Psoas muscle (tissue), 8 donors: ENCODE results near the gene IGSF11. TPM values are rescaled to one million over a fixed set of nuclear protein-coding genes. Genes with fewer than 3 reads are reported as not detected.

Source experiments
- ATAC-seq, 4 donors: fragments of 200-7000 bp; cut with Tn5 transposase; one replicate each; pipeline ENCODE4 v1.9.1; 2020; ENCODE audit warnings: moderate library complexity in 3 of 4, mild to moderate bottlenecking in 2 of 4
- DNase-seq, 2 donors: peaks; one replicate each; pipeline ENCODE4 v3.0.0-alpha.2; 2020
- H3K27ac ChIP-seq: fragments of 200-600 bp; one replicate; pipeline ENCODE4 v1.8.0; 2022
- H3K27me3 ChIP-seq, 3 donors: fragments of 200-600 bp in 1 of 3; one replicate each; pipeline versions ENCODE4 v1.6.1 to v1.8.0; 2013 to 2022; ENCODE audit warnings: low read length in 2 of 3, mild to moderate bottlenecking in 2 of 3, moderate library complexity in 1 of 3; ENCODE audit not compliant: insufficient read depth in 3 of 3
- H3K36me3 ChIP-seq, 2 donors: fragments of 200-600 bp in 1 of 2; one replicate each; pipeline versions ENCODE4 v1.6.1 to v1.8.0; 2013 to 2022; ENCODE audit warnings: low read depth in 1 of 2, mild to moderate bottlenecking in 1 of 2, moderate library complexity in 1 of 2; ENCODE audit not compliant: insufficient read depth in 1 of 2
- H3K4me1 ChIP-seq: fragments of 200-600 bp; one replicate; pipeline ENCODE4 v1.8.0; 2022
- H3K4me3 ChIP-seq: fragments of 200-600 bp; one replicate; pipeline ENCODE4 v1.8.0; 2022; ENCODE audit warnings: mild to moderate bottlenecking
- H3K9me3 ChIP-seq: fragments of 200-600 bp; one replicate; pipeline ENCODE4 v1.8.0; 2022
- WGBS, 3 donors: extraction: QIAGEN DNeasy Blood & Tissue Kit; methylation state at CpG; one replicate each; pipeline versions ENCODE4 v1.1.6 to v1.1.7; 2013; 5-methylcytosine and 5-hydroxymethylcytosine counted together
- intact Hi-C, 2 donors: fragments of 100-400 bp; cut with DNase I; formaldehyde crosslinking; loops; one replicate each; pipeline versions ENCODE4 v1.11.0 to v1.14.2; 2022
- polyA plus RNA-seq, 3 donors: library from polyadenylated mRNA; stranded (reverse); fragments of 200-250 nt; gene quantifications; one replicate each; pipeline ENCODE4 v1.2.3, GENCODE V29; 2013
- total RNA-seq, 4 donors: library from RNA; stranded (reverse); fragmentation: NEBNext Ultra II Directional in 2 of 4; extraction: Animal tissue kit (Norgen Biotek cat#: 25700) in 2 of 4; gene quantifications; one replicate each; pipeline versions ENCODE4 v1.2.1 to v1.2.4, GENCODE V29; 2021 to 2023
- TF ChIP-seq, protein P1 (sequence below): fragments of 200-600 bp; IDR thresholded peaks from one replicate; pipeline ENCODE4 v1.8.0; 2022; ENCODE audit warnings: antibody characterized with exemption
- donor health status: healthy with polysubstance abuse.
- donor health status: DM: no; HTN: no; CAD: no; lungs with moderate emphysema.
- donor health status: Bipolar disorder and iron deficiency.
- donor health status: healthy.
- donor health status: DM: yes; HTN: yes; CAD: no.
- donor health status: DM: no; HTN: no; CAD: no.
- donor health status: DM: no; HTN: no; CAD: no.
- donor health status: DM: yes; HTN: yes; CAD: no.

IGSF11 gene
- total and polyA plus RNA-seq, 7 donors, result 0.23 to 8.5 (median 4.3) TPM

DNA sequence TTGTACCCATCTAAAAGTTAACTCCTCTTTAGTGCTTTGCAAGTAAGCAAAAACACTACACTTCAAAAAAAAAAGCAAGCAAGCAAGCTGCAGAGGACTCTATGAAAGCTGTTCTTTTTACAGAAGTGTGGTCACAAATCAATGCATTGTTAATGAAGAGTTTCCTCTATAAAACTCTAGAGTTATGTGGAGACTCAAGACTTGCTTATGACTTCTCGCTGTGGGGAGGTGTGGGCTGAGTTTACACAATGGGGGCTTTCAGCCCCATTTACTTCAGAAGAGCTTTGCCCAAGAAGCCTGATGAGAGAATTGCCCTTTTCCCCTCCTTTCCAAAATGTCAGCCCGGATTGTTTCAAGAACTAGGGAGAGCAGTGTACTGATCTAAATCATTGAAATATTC lies 144.4 kb downstream of the IGSF11 start:
- Histone ChIP-seq H3K4me1 (no peaks in the 10 kb centered on the region), H3K27me3 (peaks cover 0 to 4% (median 0%) of the 10 kb centered on the region in 3 donors), H3K36me3 (no peaks in the 10 kb centered on the region), H3K9me3 (no peaks in the 10 kb centered on the region), H3K27ac (no peak overlapping the region), H3K4me3 (no peak overlapping the region)
- intact Hi-C loops, result no loop called here
- TF ChIP-seq, protein P1, sequence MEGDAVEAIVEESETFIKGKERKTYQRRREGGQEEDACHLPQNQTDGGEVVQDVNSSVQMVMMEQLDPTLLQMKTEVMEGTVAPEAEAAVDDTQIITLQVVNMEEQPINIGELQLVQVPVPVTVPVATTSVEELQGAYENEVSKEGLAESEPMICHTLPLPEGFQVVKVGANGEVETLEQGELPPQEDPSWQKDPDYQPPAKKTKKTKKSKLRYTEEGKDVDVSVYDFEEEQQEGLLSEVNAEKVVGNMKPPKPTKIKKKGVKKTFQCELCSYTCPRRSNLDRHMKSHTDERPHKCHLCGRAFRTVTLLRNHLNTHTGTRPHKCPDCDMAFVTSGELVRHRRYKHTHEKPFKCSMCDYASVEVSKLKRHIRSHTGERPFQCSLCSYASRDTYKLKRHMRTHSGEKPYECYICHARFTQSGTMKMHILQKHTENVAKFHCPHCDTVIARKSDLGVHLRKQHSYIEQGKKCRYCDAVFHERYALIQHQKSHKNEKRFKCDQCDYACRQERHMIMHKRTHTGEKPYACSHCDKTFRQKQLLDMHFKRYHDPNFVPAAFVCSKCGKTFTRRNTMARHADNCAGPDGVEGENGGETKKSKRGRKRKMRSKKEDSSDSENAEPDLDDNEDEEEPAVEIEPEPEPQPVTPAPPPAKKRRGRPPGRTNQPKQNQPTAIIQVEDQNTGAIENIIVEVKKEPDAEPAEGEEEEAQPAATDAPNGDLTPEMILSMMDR, result no peak
- WGBS, 3 donors, result 35 to 56% (median 46%) methylated on average over 2 of the region's 2 CpGs
- DNase-seq (no peak), ATAC-seq (no peak)

DNA sequence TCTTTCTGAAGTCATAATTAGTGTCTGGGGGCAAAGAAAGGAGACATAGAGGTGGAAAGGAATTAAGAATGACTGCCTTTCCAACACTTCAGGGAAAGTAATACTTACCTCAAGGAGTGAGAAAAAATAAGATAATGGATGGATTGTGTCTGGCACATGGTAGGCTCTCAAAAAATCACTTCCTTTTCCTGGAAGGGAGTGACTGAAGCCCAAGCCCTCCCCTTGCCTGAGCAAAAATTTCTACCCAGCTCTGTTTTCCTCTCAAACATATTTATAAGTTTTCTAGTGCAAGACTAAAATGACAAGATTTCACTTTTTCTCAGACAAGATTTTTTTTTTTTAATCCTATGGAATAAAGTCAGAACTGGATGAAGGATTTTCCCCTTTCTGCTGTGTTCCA lies 145.0 kb downstream of the IGSF11 start:
- H3K9me3 ChIP-seq, result no peaks in the 10 kb centered on the region
- H3K4me1 ChIP-seq, result no peaks in the 10 kb centered on the region
- no peaks in the 10 kb centered on the region for H3K36me3 ChIP-seq
- H3K27me3 ChIP-seq, result peaks cover 0 to 4% (median 0%) of the 10 kb centered on the region in 3 donors
- no peak for DNase-seq
- TF ChIP-seq, protein P1, result no peak
- intact Hi-C loops, result loop anchor here in 1 of 2 donors (10.0 kb wide), 1 partner anchor 345 kb away; no protein-coding TSS in a partner anchor
- no peak overlapping the region for H3K4me3 ChIP-seq
- ATAC-seq, result no peak
- no peak overlapping the region for H3K27ac ChIP-seq

DNA sequence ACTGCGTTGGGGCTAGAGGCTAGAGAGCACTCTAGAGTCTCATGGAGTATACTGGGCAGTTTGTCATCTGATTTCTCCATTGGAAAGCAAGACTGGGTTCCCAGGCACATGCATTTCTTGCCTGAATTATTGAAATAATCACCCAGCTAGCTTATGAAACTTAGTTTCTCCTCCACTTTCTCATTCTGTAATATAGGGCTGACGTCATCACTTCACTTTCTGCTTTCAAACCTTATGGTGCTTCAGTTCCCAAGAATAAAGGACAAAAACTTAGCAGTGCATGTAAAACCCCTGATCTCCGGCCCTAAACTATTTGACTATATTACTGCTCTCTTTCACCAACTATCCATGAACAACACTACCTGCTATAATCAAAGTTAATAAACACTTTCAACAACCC lies 147.9 kb downstream of the IGSF11 start:
- no peak overlapping the region for H3K4me3 ChIP-seq
- no peaks in the 10 kb centered on the region for H3K9me3 ChIP-seq
- DNase-seq (no peak), ATAC-seq (no peak)
- WGBS, 3 donors, result 74 to 83% (median 76%) methylated on average over 3 of the region's 3 CpGs
- H3K4me1 ChIP-seq, result no peaks in the 10 kb centered on the region
- intact Hi-C loops, result loop anchor here in 1 of 2 donors (10.0 kb wide), 1 partner anchor 348 kb away; no protein-coding TSS in a partner anchor
- no peak overlapping the region for H3K27ac ChIP-seq
- no peaks in the 10 kb centered on the region for H3K36me3 ChIP-seq
- TF ChIP-seq, protein P1, result no peak
- H3K27me3 ChIP-seq, result peaks cover 0 to 4% (median 0%) of the 10 kb centered on the region in 3 donors

DNA sequence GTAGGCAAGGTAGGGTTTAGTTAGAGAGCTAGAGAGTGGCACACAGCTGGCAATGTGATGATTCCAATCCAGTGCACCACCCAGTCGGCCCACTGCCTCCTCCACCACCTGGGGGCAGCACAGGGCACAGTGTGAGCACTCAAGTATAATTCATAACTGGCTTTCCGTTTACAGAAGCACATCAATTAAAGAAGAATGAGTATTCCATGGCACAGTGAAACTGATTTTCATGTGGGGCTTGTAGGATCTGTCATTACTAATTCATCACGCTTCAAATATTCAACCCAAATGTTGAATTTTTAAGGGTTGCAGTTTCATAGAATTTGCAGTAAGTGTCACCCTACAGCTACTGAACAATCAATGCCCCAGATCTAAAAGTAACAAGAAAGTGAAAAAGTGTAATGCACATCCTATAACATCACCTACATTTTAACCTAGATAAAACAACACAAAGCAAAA lies 149.9 kb downstream of the IGSF11 start:
- peak; percentile 71 to 84 for DNase-seq
- intact Hi-C loops, result loop anchor here (1.0 to 10.0 kb wide), 3 partner anchors 150 to 350 kb away; partner anchors contain the start of gene IGSF11 (in 1 of the 2)
- TF ChIP-seq, protein P1, result peak; percentile 89
- 0 to 1% (median 1%) methylated on average over 3 of the region's 3 CpGs for WGBS, 3 donors
- H3K36me3 ChIP-seq, result no peaks in the 10 kb centered on the region
- no peak overlapping the region for H3K4me3 ChIP-seq
- H3K27ac ChIP-seq, result no peak overlapping the region
- H3K4me1 ChIP-seq, result no peaks in the 10 kb centered on the region
- H3K9me3 ChIP-seq, result no peaks in the 10 kb centered on the region
- peaks cover 0 to 4% (median 2%) of the 10 kb centered on the region in 3 donors for H3K27me3 ChIP-seq
- ATAC-seq, result peak; percentile 82 to 96 (median 92)
